Measurements from ENCODE around the gene ABCC2. TPM values are rescaled to one million over a fixed set of nuclear protein-coding genes. Genes with fewer than 3 reads are reported as not detected.
"Not testable (repeated sequence)": the region's sequence is repeated elsewhere in the genome, so short reads cannot be mapped to it uniquely, and the experiment has no call there.

Gene ABCC2
- total RNA-seq, 2 experiments from 2014 or later, result 0.38 to 0.59 TPM

- Histone ChIP-seq H3K9me2 (ENCODE audit: insufficient read depth, low read length) (no peaks in the 10 kb centered on the region), H3K4me3 (ENCODE audit: low read depth, low read length, poor library complexity, severe bottlenecking) (no peak overlapping the region), H3K4me2 (ENCODE audit: low read length) (no peak overlapping the region), H3K36me3 (ENCODE audit: insufficient read depth, low read length) (peaks cover 79% of the 10 kb centered on the region), H2AFZ (ENCODE audit: low read length) (no peak overlapping the region), H4K20me1 (ENCODE audit: insufficient read depth, low read length) (no peaks in the 10 kb centered on the region), H3K9me3 (ENCODE audit: low read length) (no peaks in the 10 kb centered on the region), H3K4me1 (ENCODE audit: insufficient read depth, low read length, poor library complexity, severe bottlenecking) (no peaks in the 10 kb centered on the region), H3K79me2 (ENCODE audit: insufficient read depth, low read depth, low read length) (no peaks in the 10 kb centered on the region), H3K27ac (ENCODE audit: low read depth, low read length, poor library complexity, severe bottlenecking) (no peak overlapping the region)
- ChIA-PET CTCF (ENCODE audit: unreplicated experiment) (interaction anchor here (0.6 kb wide), 1 partner anchor 84 kb away, joined by 3 read pairs; no protein-coding TSS in a partner anchor), POLR2A (interaction anchor here (0.6 to 1.0 kb wide), 3 partner anchors 93 to 1456 kb away, joined by 3 read pairs; no protein-coding TSS in a partner anchor)
- no peak for DNase-seq (ENCODE audit: low spot score)
- intact Hi-C loops (cut with micrococcal nuclease; ENCODE audit: unreplicated experiment), result no loop called here
- TF ChIP-seq CTCF (conservative IDR thresholded peaks at IDR 0.05; ENCODE audit: low read length) (no peak), EZH2phosphoT487 (IDR thresholded peaks at IDR 0.05; ENCODE audit: borderline replicate concordance, low read depth, low read length) (no peak)
- no TSS peak for BruUV-seq (replicated peaks)
These were observed 106.2 kb downstream of the ABCC2 start for GRCh38 chr10:99888622-99889021.

GRCh38 chr10:99894613-99895012 lies 112.2 kb downstream of the ABCC2 start:
- H3K9me3 ChIP-seq (ENCODE audit: low read length), result no peaks in the 10 kb centered on the region
- no TSS peak for BruUV-seq (replicated peaks)
- ChIA-PET POLR2A (interaction anchor here (0.6 to 1.2 kb wide), 3 partner anchors 9 to 290 kb away, joined by 3 to 6 read pairs (median 5); no protein-coding TSS in a partner anchor), CTCF (ENCODE audit: unreplicated experiment) (interaction anchor here (0.6 kb wide), 1 partner anchor 274 kb away, joined by 3 read pairs; no protein-coding TSS in a partner anchor)
- intact Hi-C loops (cut with micrococcal nuclease; ENCODE audit: unreplicated experiment), result no loop called here
- H3K27ac ChIP-seq (ENCODE audit: low read depth, low read length, poor library complexity, severe bottlenecking), result no peak overlapping the region
- H3K36me3 ChIP-seq (ENCODE audit: insufficient read depth, low read length), result peaks cover 82% of the 10 kb centered on the region
- H4K20me1 ChIP-seq (ENCODE audit: insufficient read depth, low read length), result no peaks in the 10 kb centered on the region
- TF ChIP-seq CTCF (conservative IDR thresholded peaks at IDR 0.05; ENCODE audit: low read length) (no peak), EZH2phosphoT487 (IDR thresholded peaks at IDR 0.05; ENCODE audit: borderline replicate concordance, low read depth, low read length) (no peak)
- no peak overlapping the region for H3K4me3 ChIP-seq (ENCODE audit: low read depth, low read length, poor library complexity, severe bottlenecking)
- H3K4me1 ChIP-seq (ENCODE audit: insufficient read depth, low read length, poor library complexity, severe bottlenecking), result no peaks in the 10 kb centered on the region
- H3K79me2 ChIP-seq (ENCODE audit: insufficient read depth, low read depth, low read length), result no peaks in the 10 kb centered on the region
- no peak overlapping the region for H3K4me2 ChIP-seq (ENCODE audit: low read length)
- no peak for DNase-seq (ENCODE audit: low spot score)
- H2AFZ ChIP-seq (ENCODE audit: low read length), result no peak overlapping the region
- H3K9me2 ChIP-seq (ENCODE audit: insufficient read depth, low read length), result no peaks in the 10 kb centered on the region

GRCh38 chr10:99895066-99895465 lies 112.6 kb downstream of the ABCC2 start:
- BruUV-seq (replicated peaks); CTCF ChIA-PET (ENCODE audit: unreplicated experiment): not testable (repeated sequence)
- POLR2A ChIA-PET, result interaction anchor here (0.6 to 1.2 kb wide), 3 partner anchors 9 to 290 kb away, joined by 3 to 6 read pairs (median 5); no protein-coding TSS in a partner anchor

More at GRCh38 chr10:99895066-99895465, 112.6 kb downstream of the ABCC2 start:
- intact Hi-C loops (cut with micrococcal nuclease; ENCODE audit: unreplicated experiment); H3K79me2 ChIP-seq (ENCODE audit: insufficient read depth, low read depth, low read length); H4K20me1 ChIP-seq (ENCODE audit: insufficient read depth, low read length); H3K4me1 ChIP-seq (ENCODE audit: insufficient read depth, low read length, poor library complexity, severe bottlenecking); H3K4me3 ChIP-seq (ENCODE audit: low read depth, low read length, poor library complexity, severe bottlenecking); DNase-seq (ENCODE audit: low spot score); H3K27ac ChIP-seq (ENCODE audit: low read depth, low read length, poor library complexity, severe bottlenecking); H2AFZ ChIP-seq (ENCODE audit: low read length); H3K9me2 ChIP-seq (ENCODE audit: insufficient read depth, low read length); H3K9me3 ChIP-seq (ENCODE audit: low read length); H3K4me2 ChIP-seq (ENCODE audit: low read length): not testable (repeated sequence)
- H3K36me3 ChIP-seq (ENCODE audit: insufficient read depth, low read length), result peaks cover 83% of the 10 kb centered on the region

Data from OCI-LY7 (cell line).